HepG2 (cell line): ENCODE measurements around the gene PKNOX2. TPM values are rescaled to one million over a fixed set of nuclear protein-coding genes. Genes with fewer than 3 reads are reported as not detected.

Experiments
- ATAC-seq: fragments of 200-7000 bp; cut with Tn5 transposase; 3 replicates; pipeline ENCODE4 v1.9.1; 2020; ENCODE audit warnings: mild to moderate bottlenecking, moderate library complexity
- BruUV-seq: library from RNA; stranded (reverse); fragments of 400-500 nt; replicated peaks from 2 replicates; lab custom pipeline; 2021; lab: Mats Ljungman, UMichigan
- CTCF ChIA-PET: fragments of 300-600 bp; formaldehyde crosslinking; extraction: SDS; loops from one replicate; lab custom pipeline; 2021; ENCODE audit warnings: low total read pairs, inconsistent platforms, low intra/inter-chr PET ratio; lab: Yijun Ruan, JAX
- POLR2A ChIA-PET: fragments of 350-600 bp; sonication (Branson Sonifier 250); formaldehyde crosslinking; loops from one replicate; lab custom pipeline; 2020; ENCODE audit warnings: antibody characterized with exemption, inconsistent platforms; lab: Yijun Ruan, JAX
- DNase-seq: peaks from one replicate; pipeline ENCODE4 v3.0.0-alpha.2; 2015; ENCODE audit warnings: low spot score
- FAIRE-seq: peaks from 3 replicates; lab custom pipeline; 2011; peaks lifted over from hg19 to GRCh38; lab: Jason Lieb, UNC
- H2AFZ ChIP-seq: one replicate; pipeline ENCODE4 v1.6.1; 2011; ENCODE audit warnings: low read length, inconsistent platforms
- H3K27ac ChIP-seq: fragments of 300-600 bp; 3 replicates; pipeline ENCODE4 v1.8.0; 2011; ENCODE audit warnings: mixed run types, mild to moderate bottlenecking, mixed read lengths, low read length, inconsistent platforms; ENCODE audit not compliant: insufficient read depth; ENCODE audit errors: extremely low read length
- H3K27me3 ChIP-seq, 2 experiments: fragments of 200-600 bp in 1 of 2; 2 replicates in 1 of 2; 3 replicates in 1 of 2; pipeline versions ENCODE4 v1.6.0 to v1.8.0; 2011; ENCODE audit warnings: low read length in 2 of 2, mild to moderate bottlenecking in 2 of 2, moderate library complexity in 2 of 2, inconsistent platforms in 1 of 2; ENCODE audit not compliant: insufficient read depth in 2 of 2, control insufficient read depth in 1 of 2
- H3K36me3 ChIP-seq, 2 experiments: fragments of 200-600 bp in 1 of 2; replicated peaks in 1 of 2; 2 replicates in 1 of 2; 3 replicates in 1 of 2; pipeline versions ENCODE4 v1.5.1 to v1.8.0; 2011; ENCODE audit warnings: low read length in 2 of 2, inconsistent platforms in 1 of 2; ENCODE audit not compliant: insufficient read depth in 2 of 2, control insufficient read depth in 1 of 2
- H3K4me1 ChIP-seq: 2 replicates; pipeline ENCODE4 v1.5.1; 2012; ENCODE audit warnings: low read length, inconsistent platforms; ENCODE audit not compliant: insufficient read depth
- H3K4me2 ChIP-seq: 2 replicates; pipeline ENCODE4 v1.6.0; 2011; ENCODE audit warnings: low read depth, low read length, inconsistent platforms
- H3K4me3 ChIP-seq, 3 experiments: fragments of 200-600 bp in 1 of 3; sonication (generic), shearing (Covaris generic) in 1 of 3; replicated peaks in 1 of 3; 2 replicates each; pipeline ENCODE4 v1.5.1; 2011 to 2016; ENCODE audit warnings: low read length in 3 of 3, inconsistent platforms in 2 of 3, low read depth in 2 of 3, mild to moderate bottlenecking in 2 of 3, control low read depth in 1 of 3, mixed read lengths in 1 of 3; ENCODE audit not compliant: insufficient read depth in 1 of 3
- H3K79me2 ChIP-seq: one replicate; pipeline ENCODE4 v1.6.1; 2011; ENCODE audit warnings: low read length, inconsistent platforms; ENCODE audit not compliant: insufficient read depth
- H3K9ac ChIP-seq: 2 replicates; pipeline ENCODE4 v1.6.0; 2011; ENCODE audit warnings: mild to moderate bottlenecking, low read depth, low read length, inconsistent platforms; ENCODE audit not compliant: insufficient read depth
- H3K9me3 ChIP-seq: 2 replicates; pipeline ENCODE4 v1.5.1; 2012; ENCODE audit warnings: mild to moderate bottlenecking, low read length
- H4K20me1 ChIP-seq: 2 replicates; pipeline ENCODE4 v1.6.0; 2011; ENCODE audit warnings: inconsistent platforms, mild to moderate bottlenecking, low read length, moderate library complexity; ENCODE audit not compliant: insufficient read depth
- ETV6 ChIP-seq: sonication (generic); formaldehyde crosslinking; conservative IDR thresholded peaks from 2 replicates; pipeline ENCODE4 v1.4.0; 2020; ENCODE audit warnings: missing genetic modification reagents
- PHF20 ChIP-seq: sonication (generic); formaldehyde crosslinking; IDR thresholded peaks from 2 replicates; pipeline ENCODE4 v1.5.0; 2020; ENCODE audit warnings: mild to moderate bottlenecking, missing genetic modification reagents
- SOX5 ChIP-seq: IDR thresholded peaks from 2 replicates; pipeline ENCODE4 v1.6.1; 2016; ENCODE audit warnings: borderline replicate concordance
- ZKSCAN5 ChIP-seq: sonication (generic); formaldehyde crosslinking; IDR thresholded peaks from 2 replicates; pipeline ENCODE4 v1.5.1; 2020; ENCODE audit warnings: mild to moderate bottlenecking, missing genetic modification reagents
- WGBS: methylation state at CpG from one replicate; pipeline ENCODE4 v1.1.6; 2017; ENCODE audit warnings: low lambda C conversion rate; 5-methylcytosine and 5-hydroxymethylcytosine counted together
- in situ Hi-C: cut with HindIII; loops from 2 replicates; pipeline ENCODE4 v1.10.0; 2017; ENCODE audit warnings: low pct_unique_long_range_greater_than_20kb; ENCODE audit not compliant: extremely low pct_ligation_motif_present
- intact Hi-C: fragments of 100-400 bp; cut with micrococcal nuclease; formaldehyde crosslinking; loops from one replicate; pipeline ENCODE4 v1.10.0; 2022; ENCODE audit not compliant: unreplicated experiment
- polyA plus RNA-seq, 8 experiments: library from polyadenylated mRNA; depleted of rRNA in 3 of 8; stranded (reverse) in 7 of 8; unstranded in 1 of 8; fragments of >200 nt; fragmentation: Illumina TruSeq in 4 of 8; extraction: Trizol in 4 of 8; gene quantifications; 2 replicates each; pipeline versions ENCODE4 v1.2.1 to v1.2.3, GENCODE V29; 2011 to 2016; ENCODE audit warnings: low read depth in 4 of 8, missing spikeins in 1 of 8, mixed read lengths in 1 of 8; ENCODE audit not compliant: insufficient read depth in 1 of 8
- total RNA-seq, 5 experiments: library from RNA; depleted of rRNA; stranded (reverse); fragments of >200 nt; fragmentation: Illumina TruSeq; extraction: Trizol; gene quantifications; 2 replicates each; pipeline ENCODE4 v1.2.3, GENCODE V29; 2016; ENCODE audit warnings: low read depth in 1 of 5

Gene PKNOX2
- total and polyA plus RNA-seq, 2 of the 13 experiments (the other 11 are each of a cell fraction or from before 2014, with no cell fraction given): not detected

GRCh38 chr11:125398994-125399640, 234.6 kb downstream of the PKNOX2 start:
- no peak for TF ChIP-seq ETV6
- no peak for TF ChIP-seq PHF20
- Histone ChIP-seq H3K4me3 (no peak overlapping the region), H2AFZ (no peak overlapping the region), H3K4me2 (no peak overlapping the region), H3K27me3 (peaks cover 2 to 74% of the 10 kb centered on the region in 2 experiments; a peak in 4 of 5 replicates), H3K4me1 (no peaks in the 10 kb centered on the region), H3K9me3 (no peaks in the 10 kb centered on the region), H3K27ac (no peak overlapping the region), H3K9ac (no peak overlapping the region), H4K20me1 (no peaks in the 10 kb centered on the region), H3K36me3 (no peaks in the 10 kb centered on the region), H3K79me2 (no peaks in the 10 kb centered on the region)
- DNase-seq (no peak), ATAC-seq (no peak), FAIRE-seq (no peak)
- in situ Hi-C loops (no loop called here), intact Hi-C loops (no loop called here)
- BruUV-seq: no TSS peak
- CTCF ChIA-PET: no interaction called here
- POLR2A ChIA-PET: no interaction called here
- 20% methylated on average over 12 of the region's 12 CpGs for WGBS

GRCh38 chr11:125399945-125400344, 235.4 kb downstream of the PKNOX2 start:
- no peak for TF ChIP-seq ZKSCAN5 (CRISPR knock-in tag)
- no peak for TF ChIP-seq SOX5 (CRISPR knock-in tag)
- TF ChIP-seq, all 625 proteins: peak for 0
- FAIRE-seq: no peak
- Histone ChIP-seq H4K20me1 (no peaks in the 10 kb centered on the region), H3K4me2 (no peak overlapping the region), H3K79me2 (no peaks in the 10 kb centered on the region), H2AFZ (no peak overlapping the region), H3K4me3 (no peak overlapping the region), H3K36me3 (no peaks in the 10 kb centered on the region), H3K27ac (no peak overlapping the region), H3K9me3 (no peaks in the 10 kb centered on the region), H3K4me1 (no peaks in the 10 kb centered on the region), H3K27me3 (peaks cover 2 to 81% of the 10 kb centered on the region in 2 experiments; a peak in 4 of 5 replicates), H3K9ac (no peak overlapping the region)
- ChIA-PET POLR2A (no interaction called here), CTCF (no interaction called here)
- ATAC-seq: no peak
- intact Hi-C loops (no loop called here), in situ Hi-C loops (no loop called here)
- no TSS peak for BruUV-seq
- WGBS: 5% methylated on average over 6 of the region's 6 CpGs
- no peak for DNase-seq
